Stomach (tissue), 9 donors: Measurements from ENCODE around the gene DNAJB5. TPM values are rescaled to one million over a fixed set of nuclear protein-coding genes. Genes with fewer than 3 reads are reported as not detected.
A peak's percentile ranks its signal among the peaks of the same experiment; 100 is the strongest.

Experiments used
- DNase-seq, 2 donors: peaks; one replicate each; pipeline versions ENCODE4 v3.0.0 to v3.0.0-alpha.2; 2013 to 2019
- H3K27ac ChIP-seq, 5 donors: fragments of 200-600 bp in 4 of 5; sonication (generic) in 4 of 5; one replicate each; pipeline ENCODE4 v1.5.1; 2013 to 2019; ENCODE audit warnings: mild to moderate bottlenecking in 1 of 5, moderate library complexity in 1 of 5
- H3K27me3 ChIP-seq, 3 donors: fragments of 200-600 bp; sonication (generic); one replicate each; pipeline ENCODE4 v1.5.1; 2017 to 2019; ENCODE audit warnings: mixed run types in 1 of 3
- H3K36me3 ChIP-seq, 4 donors: fragments of 200-600 bp; sonication (generic); 1 replicate in 3 of 4; 2 replicates in 1 of 4; pipeline ENCODE4 v1.5.1; 2016 to 2019
- H3K4me1 ChIP-seq, 4 donors: fragments of 200-600 bp; sonication (generic); one replicate each; pipeline ENCODE4 v1.5.1; 2016 to 2019
- H3K4me3 ChIP-seq, 4 donors: fragments of 200-600 bp; sonication (generic) in 3 of 4; one replicate each; pipeline ENCODE4 v1.5.1; 2016 to 2019; ENCODE audit warnings: mild to moderate bottlenecking in 1 of 4
- H3K9me3 ChIP-seq, 4 donors: fragments of 200-600 bp; sonication (generic); one replicate each; pipeline ENCODE4 v1.5.1; 2016 to 2019
- EP300 ChIP-seq: sonication (generic); formaldehyde crosslinking; IDR thresholded peaks from one replicate; pipeline ENCODE4 v1.6.1; 2017; ENCODE audit warnings: antibody characterized with exemption
- POLR2A ChIP-seq, 4 donors: fragments of 450-650 bp; IDR thresholded peaks; one replicate each; pipeline ENCODE4 v1.6.1; 2016; ENCODE audit warnings: antibody characterized with exemption in 4 of 4, control low read depth in 2 of 4, mild to moderate bottlenecking in 1 of 4, moderate library complexity in 1 of 4
- POLR2AphosphoS5 ChIP-seq, 3 donors: sonication (generic); formaldehyde crosslinking; IDR thresholded peaks; one replicate each; pipeline ENCODE4 v1.6.1; 2016; ENCODE audit warnings: antibody characterized with exemption in 3 of 3
- WGBS, 5 donors: extraction: QIAGEN DNeasy Blood & Tissue Kit in 3 of 5; methylation state at CpG; one replicate each; pipeline versions ENCODE4 v1.1.5 to v1.1.7; 2013 to 2018; 5-methylcytosine and 5-hydroxymethylcytosine counted together
- intact Hi-C: fragments of 100-400 bp; cut with DNase I; formaldehyde crosslinking; loops from one replicate; pipeline ENCODE4 v1.15.1; 2023; ENCODE audit warnings: low total_unique reads
- polyA plus RNA-seq, 3 donors: library from polyadenylated mRNA; stranded (reverse); fragments of 200-250 nt; gene quantifications; one replicate each; pipeline ENCODE4 v1.2.3, GENCODE V29; 2013
- total RNA-seq, 5 donors: library from RNA; depleted of rRNA; stranded (reverse); fragments of >200 nt; gene quantifications; one replicate each; pipeline versions ENCODE4 v1.1.0 to v1.2.3, GENCODE V29; 2014 to 2016
- TF ChIP-seq, protein P1 (sequence below), 7 experiments: fragments of 450-650 bp in 4 of 7; fragments of 200-600 bp in 3 of 7; sonication (generic) in 3 of 7; IDR thresholded peaks; one replicate each; pipeline ENCODE4 v1.5.1; 2016 to 2019; ENCODE audit warnings: antibody characterized with exemption in 7 of 7, control low read depth in 2 of 7, mild to moderate bottlenecking in 1 of 7
- donor health status: healthy with polysubstance abuse.
- donor health status: Bipolar disorder and iron deficiency.
- donor health status: healthy.

DNAJB5 gene
- total and polyA plus RNA-seq, 8 donors, result 1.2 to 79.0 (median 16.5) TPM

DNA sequence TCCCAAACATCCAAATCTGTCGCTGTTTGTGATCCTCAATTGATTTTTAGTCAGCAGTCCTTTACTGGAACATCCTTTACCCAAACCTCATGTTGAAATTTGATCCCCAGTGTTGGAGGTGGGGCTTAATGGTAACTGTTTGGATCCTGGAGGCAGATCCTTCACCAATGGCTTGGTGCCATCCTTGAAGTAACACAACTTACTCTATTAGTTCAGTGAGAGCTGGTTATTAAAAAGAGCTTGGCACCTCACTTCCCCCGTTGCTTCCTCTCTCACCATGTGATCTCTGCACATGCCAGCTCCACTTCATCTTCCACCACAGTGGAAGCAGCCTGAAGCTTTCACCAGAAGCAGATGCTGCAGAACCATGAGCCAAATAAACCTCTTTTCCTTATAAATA lies 40.3 kb downstream of the DNAJB5 start:
- Histone ChIP-seq H3K4me1 (peaks cover 0 to 3% (median 0%) of the 10 kb centered on the region in 4 donors), H3K36me3 (peaks cover 0 to 17% (median 5%) of the 10 kb centered on the region in 4 donors), H3K4me3 (no peak overlapping the region), H3K27ac (no peak overlapping the region), H3K9me3 (no peaks in the 10 kb centered on the region), H3K27me3 (no peaks in the 10 kb centered on the region)
- 78 to 89% (median 85%) methylated on average over 2 of the region's 2 CpGs for WGBS, 5 donors
- no peak for DNase-seq
- intact Hi-C loops, result no loop called here
- TF ChIP-seq, protein P1, sequence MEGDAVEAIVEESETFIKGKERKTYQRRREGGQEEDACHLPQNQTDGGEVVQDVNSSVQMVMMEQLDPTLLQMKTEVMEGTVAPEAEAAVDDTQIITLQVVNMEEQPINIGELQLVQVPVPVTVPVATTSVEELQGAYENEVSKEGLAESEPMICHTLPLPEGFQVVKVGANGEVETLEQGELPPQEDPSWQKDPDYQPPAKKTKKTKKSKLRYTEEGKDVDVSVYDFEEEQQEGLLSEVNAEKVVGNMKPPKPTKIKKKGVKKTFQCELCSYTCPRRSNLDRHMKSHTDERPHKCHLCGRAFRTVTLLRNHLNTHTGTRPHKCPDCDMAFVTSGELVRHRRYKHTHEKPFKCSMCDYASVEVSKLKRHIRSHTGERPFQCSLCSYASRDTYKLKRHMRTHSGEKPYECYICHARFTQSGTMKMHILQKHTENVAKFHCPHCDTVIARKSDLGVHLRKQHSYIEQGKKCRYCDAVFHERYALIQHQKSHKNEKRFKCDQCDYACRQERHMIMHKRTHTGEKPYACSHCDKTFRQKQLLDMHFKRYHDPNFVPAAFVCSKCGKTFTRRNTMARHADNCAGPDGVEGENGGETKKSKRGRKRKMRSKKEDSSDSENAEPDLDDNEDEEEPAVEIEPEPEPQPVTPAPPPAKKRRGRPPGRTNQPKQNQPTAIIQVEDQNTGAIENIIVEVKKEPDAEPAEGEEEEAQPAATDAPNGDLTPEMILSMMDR (IDR thresholded peaks at IDR 0.05), result no peak
- TF ChIP-seq POLR2AphosphoS5 (IDR thresholded peaks at IDR 0.05), result no peak
- TF ChIP-seq EP300, result no peak
- TF ChIP-seq POLR2A (IDR thresholded peaks at IDR 0.05), result no peak

DNA sequence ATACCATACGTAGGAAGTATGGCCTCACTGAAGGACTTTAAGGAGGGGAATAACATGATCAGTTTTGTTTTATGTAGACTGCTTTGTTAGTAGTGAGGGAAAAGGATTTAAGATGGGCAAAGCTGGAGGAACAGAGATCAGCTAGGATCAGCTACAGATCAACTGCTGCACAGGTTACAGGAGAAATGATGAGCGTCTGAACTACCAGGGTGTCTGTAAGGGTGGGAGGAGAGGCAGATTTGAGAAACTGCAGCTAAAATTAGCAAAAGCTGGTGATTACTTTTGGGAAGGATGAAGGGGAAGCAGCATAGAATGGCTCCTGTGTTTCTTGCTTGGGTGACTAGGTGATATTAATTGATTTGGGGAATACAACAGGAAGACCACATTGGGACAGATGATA lies 43.6 kb downstream of the DNAJB5 start:
- TF ChIP-seq EP300, result no peak
- no peak for TF ChIP-seq POLR2AphosphoS5 (IDR thresholded peaks at IDR 0.05)
- TF ChIP-seq, protein P1 (IDR thresholded peaks at IDR 0.05), result no peak
- TF ChIP-seq POLR2A (IDR thresholded peaks at IDR 0.05), result no peak
- Histone ChIP-seq H3K27ac (no peak overlapping the region), H3K4me1 (peaks cover 4 to 12% (median 8%) of the 10 kb centered on the region in 4 donors), H3K9me3 (no peaks in the 10 kb centered on the region), H3K27me3 (no peaks in the 10 kb centered on the region), H3K4me3 (no peak overlapping the region), H3K36me3 (peaks cover 0 to 17% (median 7%) of the 10 kb centered on the region in 4 donors)
- intact Hi-C loops, result no loop called here
- no peak for DNase-seq
- 94 to 99% (median 97%) methylated on average over 2 of the region's 2 CpGs for WGBS, 5 donors

DNA sequence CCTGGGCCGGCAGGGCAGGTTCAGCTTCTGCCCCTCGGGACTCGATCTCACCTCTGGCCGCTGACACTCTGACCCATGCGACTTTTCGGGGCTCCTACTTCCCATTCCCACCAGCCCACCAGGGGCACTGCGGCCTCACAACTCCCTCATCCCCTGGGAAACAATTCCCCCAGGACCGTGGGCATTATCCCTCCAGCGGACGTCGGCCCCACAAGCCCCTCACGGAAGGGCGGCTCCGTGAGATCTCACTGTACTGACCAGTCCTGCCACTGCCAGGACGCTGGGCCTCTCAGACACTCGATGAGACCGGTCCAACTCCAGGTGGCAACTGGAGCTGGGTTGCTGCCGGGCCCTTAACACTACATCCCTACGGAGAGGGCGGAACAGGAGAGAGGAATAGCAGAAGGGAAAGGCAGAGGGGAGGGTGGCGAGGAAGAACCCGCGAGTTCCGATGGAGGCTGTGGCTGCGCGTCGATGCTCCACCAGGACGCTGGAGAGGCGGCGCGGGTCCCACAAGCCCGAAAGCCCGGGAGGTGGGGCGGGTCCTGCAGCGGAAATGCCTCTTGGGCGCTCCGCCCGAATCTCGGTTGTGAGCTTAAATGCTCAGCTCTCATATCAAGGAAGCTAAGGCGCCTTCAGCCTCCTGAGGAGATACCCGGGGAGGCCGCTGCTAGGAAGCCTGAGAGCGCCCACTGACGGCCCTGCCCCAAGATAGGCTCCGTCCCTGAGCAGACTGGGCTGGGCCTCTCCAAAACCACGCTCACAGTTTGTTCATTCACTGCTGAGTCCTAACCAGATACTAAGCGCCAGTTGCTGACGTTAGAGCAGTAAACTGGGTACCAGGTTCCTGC lies 46.5 kb downstream of the DNAJB5 start:
- Histone ChIP-seq H3K36me3 (peaks cover 0 to 17% (median 8%) of the 10 kb centered on the region in 4 donors), H3K27ac (peak overlapping the region in 3 of 5 donors; percentile 16 to 61 (median 26)), H3K27me3 (no peaks in the 10 kb centered on the region), H3K9me3 (no peaks in the 10 kb centered on the region), H3K4me1 (peaks cover 4 to 12% (median 8%) of the 10 kb centered on the region in 4 donors), H3K4me3 (peak overlapping the region; percentile 23 to 35 (median 32))
- 33 to 50% (median 38%) methylated on average over 44 to 48 of the region's 48 CpGs for WGBS, 5 donors
- DNase-seq, result peak; percentile 39 to 76
- TF ChIP-seq POLR2AphosphoS5 (IDR thresholded peaks at IDR 0.05) (peak in 1 of 3 donors; percentile 7), POLR2A (IDR thresholded peaks at IDR 0.05) (no peak), EP300 (no peak)
- TF ChIP-seq, protein P1 (IDR thresholded peaks at IDR 0.05), result no peak
- intact Hi-C loops, result no loop called here

DNA sequence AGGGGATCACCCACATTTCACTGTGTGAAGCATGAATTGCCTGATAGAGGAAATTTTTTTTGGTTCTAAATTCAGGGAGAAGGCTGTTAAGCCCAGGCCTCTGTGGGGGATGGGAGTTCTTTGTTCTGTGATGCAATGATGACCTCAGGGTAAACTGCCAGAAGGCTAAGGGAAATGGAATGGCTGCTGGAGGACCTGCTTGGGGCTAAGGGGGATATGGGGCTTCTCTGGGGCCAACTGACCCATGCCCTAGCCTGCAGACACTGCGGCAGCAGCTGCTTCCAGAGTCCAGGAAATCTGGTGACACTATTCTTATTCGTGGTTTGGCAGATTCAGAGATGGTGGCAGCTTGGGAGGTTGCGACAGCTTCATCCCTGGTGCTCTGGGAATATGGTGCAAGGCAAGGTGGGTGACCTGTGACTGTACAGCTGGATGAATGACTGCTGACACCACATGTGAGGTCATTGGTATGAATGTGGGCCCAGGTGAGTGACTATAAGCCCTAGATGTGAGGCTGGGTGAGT lies 52.6 kb downstream of the DNAJB5 start:
- intact Hi-C loops, result no loop called here
- TF ChIP-seq POLR2AphosphoS5 (IDR thresholded peaks at IDR 0.05), result no peak
- TF ChIP-seq POLR2A (IDR thresholded peaks at IDR 0.05), result no peak
- no peak for TF ChIP-seq EP300
- TF ChIP-seq, protein P1 (IDR thresholded peaks at IDR 0.05), result no peak
- H3K9me3 ChIP-seq, result no peaks in the 10 kb centered on the region
- peaks cover 0 to 12% (median 0%) of the 10 kb centered on the region in 4 donors for H3K4me1 ChIP-seq
- peak in 1 of 2 donors; percentile 10 for DNase-seq
- peaks cover 0 to 47% (median 42%) of the 10 kb centered on the region in 4 donors for H3K36me3 ChIP-seq
- H3K27ac ChIP-seq, result no peak overlapping the region
- H3K27me3 ChIP-seq, result no peaks in the 10 kb centered on the region
- no peak overlapping the region for H3K4me3 ChIP-seq
- WGBS, 5 donors, result 72 to 92% (median 84%) methylated on average over 2 to 3 of the region's 3 CpGs
